Medulla oblongata (tissue), 1 donor: ENCODE data around the gene MRPS21.

ENCODE experiments used
- DNase-seq: peaks from one replicate; pipeline ENCODE4 v3.0.0-alpha.2; 2015; ENCODE audit errors: extremely low spot score

MRPS21 gene

GRCh38 chr1:150293433-150294253 is at the start of gene MRPS21:
MRPS21 (plus strand) TSS chr1:150293861; CDS start chr1:150294367, 506 bp downstream.
- peak; percentile 95 for DNase-seq

- no peak for DNase-seq
These were observed 43.7 kb upstream of the MRPS21 start for GRCh38 chr1:150249936-150250335.

- no peak for DNase-seq
These were observed 37.5 kb upstream of the MRPS21 start for GRCh38 chr1:150256198-150256553.

GRCh38 chr1:150256554-150257341 is 36.9 kb upstream of the MRPS21 start:
- DNase-seq, result peak; percentile 88

GRCh38 chr1:150257624-150258585 is 35.8 kb upstream of the MRPS21 start, which contains the start of gene CA14:
CA14 (plus strand) TSS chr1:150257774; CDS start chr1:150258129, 355 bp downstream.
- peak; percentile 75 for DNase-seq

- peak; percentile 57 for DNase-seq
These were observed 34.4 kb upstream of the MRPS21 start for GRCh38 chr1:150259217-150259616.

GRCh38 chr1:150259758-150260669 is 33.6 kb upstream of the MRPS21 start:
- DNase-seq, result no peak

- no peak for DNase-seq
These were observed 32.3 kb upstream of the MRPS21 start for GRCh38 chr1:150261367-150261766.

GRCh38 chr1:150262388-150263320 is 31.0 kb upstream of the MRPS21 start:
- no peak for DNase-seq

GRCh38 chr1:150263549-150263948 is 30.1 kb upstream of the MRPS21 start:
- DNase-seq, result no peak

GRCh38 chr1:150267896-150268295 is 25.8 kb upstream of the MRPS21 start:
- no peak for DNase-seq

GRCh38 chr1:150268340-150268704 is 25.3 kb upstream of the MRPS21 start:
- DNase-seq, result peak; percentile 57

GRCh38 chr1:150268705-150269403 is 24.8 kb upstream of the MRPS21 start, which contains the start of gene APH1A:
APH1A (minus strand) TSS chr1:150269016; CDS start chr1:150268810, 206 bp downstream.
- peak; percentile 99 for DNase-seq

- DNase-seq, result no peak
These were observed 24.2 kb upstream of the MRPS21 start for GRCh38 chr1:150269451-150269850.

GRCh38 chr1:150271291-150271959 is 22.2 kb upstream of the MRPS21 start:
- DNase-seq, result no peak

- DNase-seq, result no peak
These were observed 20.4 kb upstream of the MRPS21 start for GRCh38 chr1:150273311-150273710.

GRCh38 chr1:150280138-150280707 is 13.4 kb upstream of the MRPS21 start:
- no peak for DNase-seq
